Measurements from ENCODE around the gene IQGAP3. TPM values are rescaled to one million over a fixed set of nuclear protein-coding genes. Genes with fewer than 3 reads are reported as not detected.
A peak's percentile ranks its signal among the peaks of the same experiment; 100 is the strongest.

Gene IQGAP3
- total RNA-seq, 2 donors from 2014 or later = 2.2 to 3.5 TPM

- DNase-seq (ENCODE audit: low spot score) (no peak), ATAC-seq (ENCODE audit: insufficient number of reproducible peaks, low FRiP score, low read depth) (no peak)
- TF ChIP-seq, protein P1, sequence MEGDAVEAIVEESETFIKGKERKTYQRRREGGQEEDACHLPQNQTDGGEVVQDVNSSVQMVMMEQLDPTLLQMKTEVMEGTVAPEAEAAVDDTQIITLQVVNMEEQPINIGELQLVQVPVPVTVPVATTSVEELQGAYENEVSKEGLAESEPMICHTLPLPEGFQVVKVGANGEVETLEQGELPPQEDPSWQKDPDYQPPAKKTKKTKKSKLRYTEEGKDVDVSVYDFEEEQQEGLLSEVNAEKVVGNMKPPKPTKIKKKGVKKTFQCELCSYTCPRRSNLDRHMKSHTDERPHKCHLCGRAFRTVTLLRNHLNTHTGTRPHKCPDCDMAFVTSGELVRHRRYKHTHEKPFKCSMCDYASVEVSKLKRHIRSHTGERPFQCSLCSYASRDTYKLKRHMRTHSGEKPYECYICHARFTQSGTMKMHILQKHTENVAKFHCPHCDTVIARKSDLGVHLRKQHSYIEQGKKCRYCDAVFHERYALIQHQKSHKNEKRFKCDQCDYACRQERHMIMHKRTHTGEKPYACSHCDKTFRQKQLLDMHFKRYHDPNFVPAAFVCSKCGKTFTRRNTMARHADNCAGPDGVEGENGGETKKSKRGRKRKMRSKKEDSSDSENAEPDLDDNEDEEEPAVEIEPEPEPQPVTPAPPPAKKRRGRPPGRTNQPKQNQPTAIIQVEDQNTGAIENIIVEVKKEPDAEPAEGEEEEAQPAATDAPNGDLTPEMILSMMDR (IDR thresholded peaks at IDR 0.05) = no peak
- H3K4me3 ChIP-seq = no peak overlapping the region
- peaks cover 87% of the 10 kb centered on the region for H3K36me3 ChIP-seq
- H3K27ac ChIP-seq = peak overlapping the region; percentile 77 to 87
- H3K27me3 ChIP-seq (replicated peaks; ENCODE audit: insufficient read depth) = no peaks in the 10 kb centered on the region
- peaks cover 26 to 80% of the 10 kb centered on the region in 2 donors for H3K4me1 ChIP-seq (ENCODE audit: control insufficient read depth in 1 of 2, low read depth in 2 of 2)
- H3K9me3 ChIP-seq = no peaks in the 10 kb centered on the region
Measured at GRCh38 chr1:156477526-156478249, 94.7 kb downstream of the IQGAP3 start.

DNA sequence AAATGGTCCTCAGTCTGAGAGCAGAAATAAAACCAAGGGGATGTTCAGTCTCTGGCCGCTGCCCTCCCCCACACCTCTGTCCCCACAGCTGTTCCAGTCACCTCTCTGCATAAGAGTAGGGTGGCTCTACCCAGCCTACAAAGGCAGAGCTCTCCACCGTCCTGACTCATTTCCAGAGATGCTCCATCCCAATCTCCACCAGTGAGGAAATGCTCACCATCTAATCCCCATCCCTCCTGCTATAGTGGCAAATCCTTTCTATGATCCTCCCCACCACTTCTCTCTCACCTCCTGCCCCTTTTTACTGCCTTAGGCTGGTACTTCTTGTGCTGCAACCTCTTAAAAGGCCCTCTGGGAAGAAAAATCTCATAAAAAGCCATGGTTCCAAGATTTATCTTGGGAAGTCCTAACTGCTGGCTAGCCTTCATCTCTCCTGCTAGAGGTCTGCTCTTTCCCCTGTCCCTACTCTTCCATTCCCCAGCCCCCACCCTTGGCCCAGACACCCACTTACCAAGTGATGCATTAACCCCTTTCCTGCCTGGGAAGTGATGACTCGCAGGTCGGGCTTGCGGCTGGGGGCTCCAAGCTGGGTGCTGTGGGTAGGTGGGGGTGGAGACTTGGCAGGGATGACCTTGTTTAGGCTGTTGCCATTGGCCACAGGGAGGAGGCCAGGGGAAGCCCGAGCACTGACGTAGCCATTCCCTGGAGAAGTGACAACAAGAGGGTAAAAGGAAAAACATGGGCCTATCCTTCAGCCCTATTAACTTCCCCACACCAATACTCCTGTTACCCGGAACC lies 95.7 kb downstream of the IQGAP3 start:
- H3K4me1 ChIP-seq (ENCODE audit: control insufficient read depth in 1 of 2, low read depth in 2 of 2) = peaks cover 30 to 83% of the 10 kb centered on the region in 2 donors
- H3K27me3 ChIP-seq (replicated peaks; ENCODE audit: insufficient read depth) = no peaks in the 10 kb centered on the region
- H3K27ac ChIP-seq = peak overlapping the region; percentile 77 to 87
- H3K36me3 ChIP-seq = peaks cover 81% of the 10 kb centered on the region
- H3K4me3 ChIP-seq = no peak overlapping the region
- TF ChIP-seq, protein P1 (IDR thresholded peaks at IDR 0.05) = no peak
- DNase-seq (ENCODE audit: low spot score) = no peak
- ATAC-seq (ENCODE audit: insufficient number of reproducible peaks, low FRiP score, low read depth) = no peak
- H3K9me3 ChIP-seq = no peaks in the 10 kb centered on the region

GRCh38 chr1:156475568-156476500 lies 96.5 kb downstream of the IQGAP3 start:
- Histone ChIP-seq H3K27ac (peak overlapping the region; percentile 77 to 87), H3K9me3 (no peaks in the 10 kb centered on the region), H3K36me3 (peaks cover 73% of the 10 kb centered on the region), H3K27me3 (replicated peaks; ENCODE audit: insufficient read depth) (no peaks in the 10 kb centered on the region), H3K4me3 (no peak overlapping the region), H3K4me1 (ENCODE audit: control insufficient read depth in 1 of 2, low read depth in 2 of 2) (peaks cover 34 to 83% of the 10 kb centered on the region in 2 donors)
- ATAC-seq (ENCODE audit: insufficient number of reproducible peaks, low FRiP score, low read depth) (peak; percentile 46), DNase-seq (ENCODE audit: low spot score) (peak; percentile 74)
- TF ChIP-seq, protein P1 (IDR thresholded peaks at IDR 0.05) = no peak

Other genes with a start within 250 kb of the IQGAP3 start
- gene CCT3, start 234.3 kb downstream of the IQGAP3 start, total RNA-seq = 100 to 1,000 TPM; 104 to 106 TPM
- gene TSACC, start 234.0 kb downstream of the IQGAP3 start, total RNA-seq = not detected
- not detected for gene RHBG, start 203.4 kb downstream of the IQGAP3 start, total RNA-seq
- gene MEF2D, start 71.8 kb downstream of the IQGAP3 start, total RNA-seq = 100 to 1,000 TPM in 1 of 2 donors, 10 to 100 TPM in 1; 76.1 to 101 TPM
- gene TTC24, start 7.2 kb upstream of the IQGAP3 start, total RNA-seq = not detected
- gene NAXE, start 19.2 kb upstream of the IQGAP3 start, total RNA-seq = 10 to 100 TPM; 38.3 to 66.5 TPM
- gene GPATCH4, start 28.9 kb upstream of the IQGAP3 start, total RNA-seq = 10 to 100 TPM in 1 of 2 donors, 1 to 10 TPM in 1; 8.1 to 69.3 TPM
- gene HAPLN2, start 46.9 kb upstream of the IQGAP3 start, total RNA-seq = 1 to 10 TPM in 1 of 2 donors, not detected in 1; 1.2 TPM
- gene BCAN, start 69.6 kb upstream of the IQGAP3 start, total RNA-seq = under 1 TPM; 0.54 to 0.99 TPM
- gene NES, start 104.8 kb upstream of the IQGAP3 start, total RNA-seq = 10 to 100 TPM; 30.6 to 30.9 TPM
- 1 to 10 TPM; 1.3 to 7.0 TPM for gene CRABP2, start 133.0 kb upstream of the IQGAP3 start, total RNA-seq
- gene METTL25B, start 155.9 kb upstream of the IQGAP3 start, total RNA-seq = 10 to 100 TPM; 15.2 to 17.9 TPM
- 10 to 100 TPM; 15.0 to 19.8 TPM for gene ISG20L2, start 156.2 kb upstream of the IQGAP3 start, total RNA-seq
- gene MRPL24, start 168.5 kb upstream of the IQGAP3 start, total RNA-seq = 10 to 100 TPM; 22.6 to 35.6 TPM
- gene HDGF, start 179.1 kb upstream of the IQGAP3 start, total RNA-seq = 100 to 1,000 TPM in 1 of 2 donors, 10 to 100 TPM in 1; 93.5 to 118 TPM
- 10 to 100 TPM; 22.9 to 34.5 TPM for gene PRCC, start 195.0 kb upstream of the IQGAP3 start, total RNA-seq
- 1 to 10 TPM in 1 of 2 donors, under 1 TPM in 1; 0.81 to 1.1 TPM for gene SH2D2A, start 244.3 kb upstream of the IQGAP3 start, total RNA-seq